H9 (cell line): Measurements from ENCODE around the gene KRTAP9-8. TPM values are rescaled to one million over a fixed set of nuclear protein-coding genes. Genes with fewer than 3 reads are reported as not detected.

ENCODE experiments used
- DNase-seq: peaks from one replicate; pipeline ENCODE4 v3.0.0-alpha.2; 2017
- H2AFZ ChIP-seq: one replicate; pipeline ENCODE4 v1.6.1; 2013; ENCODE audit warnings: mild to moderate bottlenecking, low read length, control low read depth, moderate library complexity
- H2AK5ac ChIP-seq: 2 replicates; pipeline ENCODE4 v1.6.1; 2013; ENCODE audit warnings: low read length, control low read depth, mixed read lengths; ENCODE audit not compliant: insufficient read length
- H2BK120ac ChIP-seq: one replicate; pipeline ENCODE4 v1.6.1; 2013; ENCODE audit warnings: low read depth, mild to moderate bottlenecking, low read length, control low read depth, inconsistent platforms; ENCODE audit not compliant: poor library complexity, severe bottlenecking
- H2BK12ac ChIP-seq: 2 replicates; pipeline ENCODE4 v1.6.1; 2013; ENCODE audit warnings: low read length, control low read depth, mixed read lengths, low read depth; ENCODE audit not compliant: insufficient read length
- H2BK15ac ChIP-seq: 2 replicates; pipeline ENCODE4 v1.6.1; 2013; ENCODE audit warnings: low read depth, low read length, control low read depth
- H2BK20ac ChIP-seq: one replicate; pipeline ENCODE4 v1.6.1; 2013; ENCODE audit warnings: low read depth, mild to moderate bottlenecking, low read length, control low read depth, inconsistent platforms; ENCODE audit not compliant: poor library complexity, severe bottlenecking
- H2BK5ac ChIP-seq: 2 replicates; pipeline ENCODE4 v1.6.1; 2013; ENCODE audit warnings: low read length, control low read depth, mixed read lengths; ENCODE audit not compliant: insufficient read length
- H3K14ac ChIP-seq: 2 replicates; pipeline ENCODE4 v1.6.1; 2013; ENCODE audit warnings: low read length, control low read depth; ENCODE audit not compliant: insufficient read depth
- H3K18ac ChIP-seq: 2 replicates; pipeline ENCODE4 v1.6.1; 2013; ENCODE audit warnings: low read depth, mild to moderate bottlenecking, mixed read lengths, low read length, control low read depth; ENCODE audit not compliant: insufficient read length
- H3K23ac ChIP-seq: 2 replicates; pipeline ENCODE4 v1.6.1; 2013; ENCODE audit warnings: low read length, control low read depth, mixed read lengths, low read depth; ENCODE audit not compliant: insufficient read length
- H3K23me2 ChIP-seq: 2 replicates; pipeline ENCODE4 v1.6.1; 2013; ENCODE audit warnings: low read depth, mild to moderate bottlenecking, mixed read lengths, low read length, control low read depth; ENCODE audit not compliant: insufficient read length, poor library complexity, severe bottlenecking
- H3K27ac ChIP-seq: 2 replicates; pipeline ENCODE4 v1.5.1; 2013; ENCODE audit warnings: low read length, control low read depth, mixed read lengths, low read depth; ENCODE audit not compliant: insufficient read length
- H3K27me3 ChIP-seq: 2 replicates; pipeline ENCODE4 v1.6.1; 2013; ENCODE audit warnings: low read length, control low read depth, inconsistent platforms; ENCODE audit not compliant: insufficient read depth
- H3K4ac ChIP-seq: 2 replicates; pipeline ENCODE4 v1.6.1; 2013; ENCODE audit warnings: low read depth, mild to moderate bottlenecking, control low read depth, inconsistent platforms, low read length, moderate library complexity
- H3K4me1 ChIP-seq: 2 replicates; pipeline ENCODE4 v1.6.1; 2013; ENCODE audit warnings: low read length, control low read depth, inconsistent platforms; ENCODE audit not compliant: insufficient read depth
- H3K4me2 ChIP-seq: 2 replicates; pipeline ENCODE4 v1.6.1; 2013; ENCODE audit warnings: low read length, control low read depth, mixed read lengths; ENCODE audit not compliant: insufficient read length, insufficient read depth
- H3K56ac ChIP-seq: 2 replicates; pipeline ENCODE4 v1.6.1; 2013; ENCODE audit warnings: low read depth, mild to moderate bottlenecking, mixed read lengths, low read length, control low read depth; ENCODE audit not compliant: insufficient read length
- H3K79me1 ChIP-seq: 2 replicates; pipeline ENCODE4 v1.6.1; 2013; ENCODE audit warnings: low read depth, mild to moderate bottlenecking, moderate library complexity, low read length, control low read depth, inconsistent platforms; ENCODE audit not compliant: insufficient read depth, poor library complexity, severe bottlenecking
- H3K79me2 ChIP-seq: 2 replicates; pipeline ENCODE4 v1.6.1; 2013; ENCODE audit warnings: low read length, control low read depth, inconsistent platforms; ENCODE audit not compliant: insufficient read depth
- H3K9ac ChIP-seq: 2 replicates; pipeline ENCODE4 v1.6.1; 2013; ENCODE audit warnings: low read length, control low read depth, mixed read lengths; ENCODE audit not compliant: insufficient read length; ENCODE audit errors: extremely low read depth
- H3K9me3 ChIP-seq: one replicate; pipeline ENCODE4 v1.6.1; 2013; ENCODE audit warnings: low read depth, low read length, inconsistent platforms; ENCODE audit not compliant: control insufficient read depth
- H3T11ph ChIP-seq: one replicate; pipeline ENCODE4 v1.6.1; 2013; ENCODE audit warnings: mild to moderate bottlenecking, low read length, control low read depth, inconsistent platforms
- H4K20me1 ChIP-seq: one replicate; pipeline ENCODE4 v1.6.1; 2013; ENCODE audit not compliant: control insufficient read depth, insufficient read length, insufficient read depth
- H4K5ac ChIP-seq: 2 replicates; pipeline ENCODE4 v1.6.1; 2013; ENCODE audit warnings: low read depth, mild to moderate bottlenecking, mixed read lengths, low read length, control low read depth; ENCODE audit not compliant: insufficient read length
- H4K8ac ChIP-seq: replicated peaks from 2 replicates; pipeline ENCODE4 v1.6.1; 2013; ENCODE audit warnings: low read length, control low read depth, mixed read lengths, low read depth; ENCODE audit not compliant: insufficient read length
- H4K91ac ChIP-seq: 2 replicates; pipeline ENCODE4 v1.6.1; 2013; ENCODE audit warnings: low read depth, mild to moderate bottlenecking, moderate library complexity, mixed read lengths, low read length, control low read depth; ENCODE audit not compliant: insufficient read length
- H3K27ac Mint-ChIP-seq, 3 experiments: 2 replicates in 2 of 3; 3 replicates in 1 of 3; pipeline ENCODE4 v1.8.0; 2020 to 2021; ENCODE audit warnings: mixed read lengths in 3 of 3, mild to moderate bottlenecking in 1 of 3, moderate library complexity in 1 of 3
- H3K27me3 Mint-ChIP-seq: 2 replicates; pipeline ENCODE4 v1.8.0; 2021; ENCODE audit warnings: low read depth, mild to moderate bottlenecking, moderate library complexity, mixed read lengths
- H3K36me3 Mint-ChIP-seq, 3 experiments: 2 replicates in 2 of 3; 3 replicates in 1 of 3; pipeline ENCODE4 v1.8.0; 2020 to 2021; ENCODE audit warnings: low read depth in 3 of 3, mixed read lengths in 3 of 3; ENCODE audit not compliant: insufficient read depth in 1 of 3
- H3K4me1 Mint-ChIP-seq, 2 experiments: 2 replicates each; pipeline ENCODE4 v1.8.0; 2020; ENCODE audit warnings: mixed read lengths in 2 of 2
- H3K4me3 Mint-ChIP-seq, 2 experiments: 2 replicates in 1 of 2; 3 replicates in 1 of 2; pipeline ENCODE4 v1.8.0; 2020 to 2021; ENCODE audit warnings: mild to moderate bottlenecking in 2 of 2, mixed read lengths in 2 of 2, moderate library complexity in 1 of 2
- H3K9me3 Mint-ChIP-seq, 2 experiments: 2 replicates in 1 of 2; 3 replicates in 1 of 2; pipeline ENCODE4 v1.8.0; 2020; ENCODE audit warnings: mild to moderate bottlenecking in 2 of 2, mixed read lengths in 2 of 2, moderate library complexity in 1 of 2
- WGBS: extraction: QIAGEN DNeasy Blood & Tissue Kit; methylation state at CpG from one replicate; pipeline ENCODE4 v1.1.7; 2013; ENCODE audit warnings: missing lambda C conversion rate, low lambda C conversion rate, mixed read lengths; ENCODE audit not compliant: insufficient read length; ENCODE audit errors: extremely low coverage; 5-methylcytosine and 5-hydroxymethylcytosine counted together
- total RNA-seq: library from RNA; stranded (reverse); gene quantifications from 2 replicates; pipeline ENCODE4 v1.2.1, GENCODE V29; 2021
- TF ChIP-seq, protein P1 (sequence below): fragments of 200-600 bp; sonication (generic); conservative IDR thresholded peaks from 3 replicates; pipeline ENCODE4 v1.8.0; 2021; ENCODE audit warnings: antibody characterized with exemption, mild to moderate bottlenecking

The KRTAP9-8 gene
- total RNA-seq, 1 experiment from 2014 or later, result not detected

DNA sequence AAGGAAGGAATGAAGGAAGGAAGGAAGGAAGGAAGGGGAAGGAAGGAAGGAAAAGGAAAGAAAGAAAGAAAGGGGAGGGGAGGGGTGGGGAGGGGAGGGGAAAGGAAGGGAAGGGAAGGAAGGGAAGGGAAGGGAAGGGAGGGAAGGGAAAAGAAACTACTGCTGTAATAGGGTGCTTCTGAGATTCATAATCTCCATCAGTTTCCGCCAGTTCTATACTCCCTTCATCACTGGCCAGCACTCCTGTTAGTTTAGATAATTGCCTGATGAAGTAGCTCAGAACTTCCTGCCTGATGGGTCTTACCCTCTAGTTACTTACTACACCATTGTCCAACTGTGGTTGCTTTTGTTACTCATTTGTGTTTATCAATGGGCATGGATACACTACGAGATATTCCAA, 25.4 kb downstream of the KRTAP9-8 start:
- H3K4me3 Mint-ChIP-seq, result no peak overlapping the region
- Histone ChIP-seq H3K18ac (no peak overlapping the region), H3K23me2 (no peaks in the 10 kb centered on the region), H3T11ph (no peak overlapping the region), H2AK5ac (no peak overlapping the region), H3K9me3 (no peaks in the 10 kb centered on the region), H3K56ac (no peak overlapping the region), H3K79me1 (no peaks in the 10 kb centered on the region), H3K23ac (no peak overlapping the region), H4K91ac (no peak overlapping the region), H4K8ac (no peak overlapping the region), H3K14ac (no peak overlapping the region), H3K27me3 (no peaks in the 10 kb centered on the region), H4K20me1 (no peaks in the 10 kb centered on the region), H4K5ac (no peak overlapping the region), H2BK12ac (no peak overlapping the region), H2AFZ (no peak overlapping the region), H2BK20ac (no peak overlapping the region), H3K79me2 (no peaks in the 10 kb centered on the region), H2BK15ac (no peak overlapping the region), H3K27ac (no peak overlapping the region), H2BK5ac (no peak overlapping the region), H3K4ac (no peak overlapping the region), H3K4me2 (no peak overlapping the region), H3K4me1 (no peaks in the 10 kb centered on the region), H3K9ac (no peak overlapping the region), H2BK120ac (no peak overlapping the region)
- peaks cover 8% of the 10 kb centered on the region for H3K27me3 Mint-ChIP-seq
- H3K9me3 Mint-ChIP-seq, result no peaks in the 10 kb centered on the region
- no peak overlapping the region for H3K27ac Mint-ChIP-seq
- WGBS, result no CpG with 5 or more reads among the region's 2 CpGs
- H3K4me1 Mint-ChIP-seq, result no peaks in the 10 kb centered on the region; a peak in 1 of 4 replicates
- TF ChIP-seq, protein P1, sequence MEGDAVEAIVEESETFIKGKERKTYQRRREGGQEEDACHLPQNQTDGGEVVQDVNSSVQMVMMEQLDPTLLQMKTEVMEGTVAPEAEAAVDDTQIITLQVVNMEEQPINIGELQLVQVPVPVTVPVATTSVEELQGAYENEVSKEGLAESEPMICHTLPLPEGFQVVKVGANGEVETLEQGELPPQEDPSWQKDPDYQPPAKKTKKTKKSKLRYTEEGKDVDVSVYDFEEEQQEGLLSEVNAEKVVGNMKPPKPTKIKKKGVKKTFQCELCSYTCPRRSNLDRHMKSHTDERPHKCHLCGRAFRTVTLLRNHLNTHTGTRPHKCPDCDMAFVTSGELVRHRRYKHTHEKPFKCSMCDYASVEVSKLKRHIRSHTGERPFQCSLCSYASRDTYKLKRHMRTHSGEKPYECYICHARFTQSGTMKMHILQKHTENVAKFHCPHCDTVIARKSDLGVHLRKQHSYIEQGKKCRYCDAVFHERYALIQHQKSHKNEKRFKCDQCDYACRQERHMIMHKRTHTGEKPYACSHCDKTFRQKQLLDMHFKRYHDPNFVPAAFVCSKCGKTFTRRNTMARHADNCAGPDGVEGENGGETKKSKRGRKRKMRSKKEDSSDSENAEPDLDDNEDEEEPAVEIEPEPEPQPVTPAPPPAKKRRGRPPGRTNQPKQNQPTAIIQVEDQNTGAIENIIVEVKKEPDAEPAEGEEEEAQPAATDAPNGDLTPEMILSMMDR, result no peak
- no peak for DNase-seq
- H3K36me3 Mint-ChIP-seq, result no peaks in the 10 kb centered on the region
